ENCODE results near the gene TMEM198. TPM values are rescaled to one million over a fixed set of nuclear protein-coding genes. Genes with fewer than 3 reads are reported as not detected.
A peak's percentile ranks its signal among the peaks of the same experiment; 100 is the strongest.

TMEM198 gene
- total RNA-seq, 1 experiment from 2014 or later = 2.3 TPM

DNA sequence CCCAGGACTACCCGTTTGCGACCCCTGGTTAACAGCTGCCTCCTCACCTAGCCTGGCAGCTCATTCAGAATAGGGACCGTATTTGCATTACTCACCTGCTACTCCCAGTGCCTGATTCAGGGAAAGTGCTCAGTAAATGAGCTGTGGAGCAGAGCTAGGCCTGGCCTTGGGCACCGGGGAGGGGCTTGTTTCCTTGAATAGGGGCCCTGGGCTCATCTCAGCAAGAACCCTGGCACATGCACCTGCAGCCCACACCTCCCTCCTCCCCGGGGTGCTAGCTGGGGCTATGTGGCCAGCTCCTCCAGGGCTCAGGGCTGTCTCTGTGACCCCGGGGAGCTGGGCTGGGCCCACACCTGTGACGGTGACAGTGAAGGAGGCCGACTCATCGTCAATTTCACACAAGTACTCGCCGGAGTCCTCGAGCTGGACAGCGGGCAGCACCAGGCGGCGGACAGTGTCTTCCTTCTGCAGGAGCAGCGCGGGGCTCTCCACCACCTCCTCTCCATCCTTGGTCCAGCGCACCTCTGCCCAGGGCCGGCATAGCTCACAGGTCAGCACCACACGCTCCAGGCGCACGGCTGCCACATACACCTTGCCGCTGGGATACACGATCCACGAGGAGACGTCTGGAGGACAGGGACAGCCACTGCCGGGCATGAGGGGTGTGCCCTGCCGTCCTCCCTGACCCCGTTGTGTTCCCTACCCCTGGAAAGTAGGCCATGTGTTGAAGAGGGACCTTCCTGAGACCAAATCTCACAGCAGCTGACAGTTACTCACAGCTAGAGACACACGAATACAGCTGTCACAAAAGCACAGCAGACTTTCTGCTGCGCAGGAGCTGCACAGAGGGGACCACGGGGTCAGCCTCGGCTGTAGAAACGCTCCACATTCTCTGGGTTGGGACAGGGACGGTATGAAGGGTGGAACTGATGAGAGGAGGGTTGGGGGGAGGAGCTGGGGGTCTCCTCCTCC, 18.5 kb downstream of the TMEM198 start:
- DNase-seq (ENCODE audit: low read depth) = no peak

DNA sequence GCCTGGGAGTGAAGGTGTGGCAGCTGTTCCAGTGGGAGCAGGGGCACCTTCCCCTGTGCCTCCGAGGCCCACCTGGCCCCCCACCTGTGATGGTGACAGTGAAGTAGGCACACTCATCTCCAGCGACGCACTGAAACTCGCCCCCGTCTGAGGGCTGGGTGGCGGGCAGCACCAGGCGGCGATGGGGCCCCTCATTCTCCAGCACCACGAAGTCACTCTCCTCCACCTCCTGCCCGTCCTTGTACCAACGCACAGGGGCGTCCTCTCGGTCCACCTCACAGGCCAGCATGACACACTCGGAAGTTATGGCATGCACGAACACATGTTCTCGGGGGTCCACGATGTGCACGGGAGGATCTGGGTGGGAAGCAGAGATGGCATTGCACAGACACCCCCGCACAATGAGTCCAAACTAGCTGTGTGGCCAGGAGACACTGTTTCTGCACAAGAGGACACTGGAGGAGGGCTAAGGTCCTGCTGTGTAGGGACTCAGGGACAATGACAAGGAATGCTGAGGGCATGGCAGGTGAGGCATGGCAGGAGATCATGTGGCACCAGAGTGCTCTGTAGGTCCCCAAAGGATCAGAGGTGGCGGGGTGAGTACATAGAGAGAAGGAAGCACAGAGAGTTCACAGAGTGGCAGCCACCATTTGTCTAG, 19.6 kb downstream of the TMEM198 start:
- DNase-seq (ENCODE audit: low read depth) = no peak

DNA sequence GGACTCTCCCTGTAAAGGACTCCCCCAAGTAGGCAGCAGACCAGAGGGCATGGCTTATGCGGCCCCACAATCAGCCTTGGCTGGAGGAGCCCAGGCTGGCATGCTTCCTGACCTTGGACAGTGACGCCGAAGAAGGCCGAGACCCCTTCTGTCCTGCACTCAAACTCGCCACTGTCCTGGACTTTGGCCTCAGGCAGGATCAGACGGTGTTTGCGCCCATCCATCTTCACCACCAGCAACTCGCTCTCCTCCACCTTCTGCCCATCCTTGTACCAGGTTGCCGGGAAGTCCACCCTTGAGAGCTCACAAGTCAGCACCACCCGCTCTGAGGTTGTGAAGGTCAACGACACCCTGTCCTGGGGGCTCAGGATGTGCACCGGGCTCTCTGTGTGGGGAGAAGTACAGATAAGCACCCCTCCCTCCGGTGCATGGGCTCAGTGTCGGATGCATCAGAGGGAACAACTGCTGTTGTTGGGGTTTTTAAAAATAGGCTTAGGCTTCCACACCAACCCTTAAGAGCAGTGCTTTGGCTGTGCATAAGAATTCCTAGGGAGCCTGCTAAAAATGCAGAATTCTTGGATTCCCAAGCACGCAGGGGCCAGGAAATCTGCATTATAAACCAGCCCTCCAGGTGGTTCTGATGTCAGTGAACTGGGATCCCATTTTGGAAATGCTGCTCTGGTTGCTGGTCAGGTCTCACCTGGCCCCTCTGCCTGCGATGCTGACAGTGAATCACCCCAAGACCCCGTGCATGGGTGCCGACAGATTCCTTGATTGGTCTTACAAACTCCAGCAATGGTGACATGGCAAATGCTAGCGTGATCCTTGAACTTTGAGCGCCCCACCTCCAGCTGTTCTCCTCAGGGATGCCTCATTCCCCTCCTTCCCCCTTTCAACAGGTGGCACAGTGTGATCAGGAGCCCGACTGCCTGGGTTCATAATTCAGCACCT, 21.6 kb downstream of the TMEM198 start:
- no peak for DNase-seq (ENCODE audit: low read depth)

DNA sequence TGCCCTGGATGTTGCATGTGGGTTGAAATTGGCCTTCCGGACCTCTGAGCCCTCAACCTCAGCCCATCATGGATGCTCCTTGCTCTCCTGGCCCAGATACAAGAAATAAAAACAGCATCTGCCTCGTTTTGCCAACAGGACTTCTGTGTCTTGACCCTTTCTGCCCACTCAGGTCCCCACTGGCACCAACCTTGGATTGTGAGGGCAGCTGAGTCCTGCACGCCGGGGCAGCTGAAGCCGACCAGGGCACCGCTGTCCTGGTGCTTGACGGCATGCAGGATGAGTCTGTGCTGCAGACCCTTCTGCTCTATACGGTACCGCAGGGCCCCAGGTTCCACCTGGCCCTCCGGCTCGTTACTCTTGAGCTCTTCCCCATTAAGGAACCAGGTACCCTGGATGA, 22.8 kb downstream of the TMEM198 start:
- DNase-seq (ENCODE audit: low read depth) = no peak

DNA sequence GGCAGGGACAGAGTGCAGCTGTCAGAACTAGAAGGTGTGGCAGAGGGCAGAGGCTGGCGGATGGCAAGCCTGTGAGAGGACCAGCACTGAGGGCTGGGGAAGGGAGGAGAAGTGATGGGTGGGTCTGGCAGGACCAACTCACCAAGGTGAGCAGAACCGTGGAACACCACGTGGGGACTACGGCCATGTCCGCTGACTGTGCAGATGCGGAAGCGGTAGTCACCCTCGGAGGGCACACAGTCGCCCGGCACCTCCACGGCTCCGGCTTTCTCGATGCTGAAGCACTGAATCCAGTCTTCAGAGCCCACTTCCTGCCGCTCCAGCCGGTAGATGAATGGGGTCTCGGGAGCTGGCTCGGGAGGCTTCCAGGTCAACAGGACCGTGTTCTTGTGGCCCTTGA, 23.3 kb downstream of the TMEM198 start:
- DNase-seq (ENCODE audit: low read depth) = no peak

DNA sequence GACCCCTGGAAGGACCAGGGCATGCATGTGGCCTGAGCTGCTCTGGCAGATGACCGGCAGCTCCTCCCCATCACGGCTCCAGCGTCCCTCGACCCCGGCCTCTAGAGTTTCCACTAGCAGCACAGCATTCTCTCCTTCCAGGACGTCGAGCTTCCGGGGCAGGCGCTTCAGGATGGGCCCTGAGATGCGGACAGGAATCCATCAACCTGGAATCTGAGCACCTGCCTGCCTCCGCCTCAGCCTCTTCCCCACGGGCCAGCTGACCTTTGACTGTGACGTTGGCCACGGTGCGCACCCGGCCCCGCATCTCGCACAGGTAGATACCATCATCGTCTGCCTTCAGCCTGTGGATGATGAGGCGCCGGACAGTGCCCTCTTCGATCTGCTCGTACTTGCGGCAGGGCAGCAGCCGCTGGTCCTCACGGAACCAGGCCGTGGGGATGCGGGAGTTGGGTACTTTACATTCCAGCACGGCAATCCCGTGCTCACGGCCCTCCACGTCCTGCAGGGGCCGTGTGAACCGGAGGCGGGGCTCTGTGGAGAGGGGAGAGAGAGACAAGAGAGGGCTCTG, 24.0 kb downstream of the TMEM198 start:
- no peak for DNase-seq (ENCODE audit: low read depth)

DNA sequence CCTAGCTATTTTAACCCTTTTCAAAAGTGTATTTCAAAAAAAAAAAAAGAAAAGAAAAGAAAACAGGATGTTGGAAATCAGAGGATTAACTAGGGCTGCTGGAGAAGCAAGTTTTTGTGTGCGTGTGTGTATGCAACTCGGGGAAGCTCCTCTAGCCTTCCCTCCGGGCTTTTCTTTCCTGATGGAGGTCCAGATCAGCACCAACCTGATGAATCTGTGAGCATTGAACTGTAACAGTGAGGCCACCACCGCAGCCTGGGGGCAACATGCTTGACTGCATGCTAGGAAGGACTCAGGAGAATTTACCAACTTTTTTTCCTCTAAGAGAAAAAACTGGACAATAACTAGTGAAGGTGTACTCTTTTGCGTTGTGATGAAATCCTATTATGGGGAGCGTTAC, 25.2 kb downstream of the TMEM198 start:
- DNase-seq (ENCODE audit: low read depth) = peak; percentile 60

DNA sequence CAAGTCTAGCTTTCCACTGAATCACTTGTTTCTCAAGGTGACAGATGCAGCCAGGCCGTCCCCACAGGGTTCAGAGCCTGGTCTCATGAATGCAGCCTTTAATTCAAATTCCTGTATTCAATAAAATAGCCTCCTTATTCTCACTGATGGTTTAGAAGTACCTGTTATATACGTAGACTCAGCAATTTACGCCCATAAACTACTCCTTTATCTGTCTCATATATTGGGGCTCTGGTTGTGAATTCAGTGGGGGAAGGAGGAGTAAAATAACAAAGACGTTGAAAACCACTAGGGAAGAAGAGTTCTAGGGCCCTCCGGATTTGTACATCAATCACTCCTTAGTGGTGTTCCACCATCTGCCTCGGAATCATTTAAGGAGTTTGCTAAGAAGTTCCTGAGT, 25.8 kb downstream of the TMEM198 start:
- DNase-seq (ENCODE audit: low read depth) = no peak

DNA sequence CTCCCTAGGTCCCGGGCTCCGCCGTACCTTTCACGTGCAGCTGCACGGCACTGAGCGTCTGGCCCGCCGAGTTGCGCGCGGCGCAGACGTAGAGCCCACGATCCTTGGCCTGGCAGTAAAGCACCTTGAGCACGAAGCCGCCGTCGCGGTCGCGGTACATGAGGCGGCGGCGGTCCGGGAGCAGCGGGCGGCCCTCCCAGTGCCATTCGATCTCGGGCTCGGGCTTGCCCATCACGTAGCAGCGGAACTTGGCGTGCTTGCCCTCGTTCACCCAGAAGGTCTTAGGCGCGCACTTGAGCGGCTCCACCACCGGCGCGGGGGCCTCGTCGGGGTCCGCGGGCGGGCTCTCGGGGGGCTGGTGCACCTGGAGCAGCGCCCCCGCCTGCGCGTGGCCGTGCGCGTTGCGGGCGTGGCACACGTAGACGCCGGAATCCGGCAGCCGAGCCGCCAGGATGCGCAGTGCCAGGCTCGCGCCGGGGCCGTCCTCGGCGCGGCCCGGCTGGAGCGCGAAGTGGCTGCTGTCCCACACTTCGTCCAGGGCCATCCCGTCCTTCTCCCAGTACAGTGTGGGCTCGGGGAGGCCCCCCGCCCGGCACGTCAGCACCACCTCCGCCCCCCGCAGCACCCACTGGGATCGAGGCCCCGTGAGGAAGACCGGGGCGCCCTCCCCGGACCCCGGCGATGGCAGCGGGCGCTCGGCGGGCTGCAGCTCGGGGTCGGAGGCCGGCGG, 26.5 kb downstream of the TMEM198 start:
- peak; percentile 47 for DNase-seq (ENCODE audit: low read depth)

DNA sequence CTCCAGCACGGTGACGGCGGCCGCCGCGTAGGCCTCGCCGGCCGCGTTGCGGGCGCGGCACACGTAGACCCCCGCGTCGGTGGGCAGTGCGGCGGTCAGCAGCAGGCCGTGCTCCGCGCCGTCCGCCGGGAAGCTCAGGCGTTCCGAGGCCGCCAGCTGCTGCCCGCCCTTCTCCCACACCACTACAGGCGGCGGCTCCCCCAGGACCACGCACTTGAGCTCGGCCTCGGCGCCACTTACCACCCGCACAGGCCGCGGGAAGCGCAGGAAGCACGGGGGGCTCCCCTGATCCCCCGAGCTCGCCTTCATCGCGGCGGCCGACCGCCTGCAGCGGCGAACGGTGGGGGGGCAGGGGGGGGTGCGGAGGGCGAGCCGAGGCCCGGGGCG, 27.1 kb downstream of the TMEM198 start:
- peak; percentile 28 for DNase-seq (ENCODE audit: low read depth)

DNA sequence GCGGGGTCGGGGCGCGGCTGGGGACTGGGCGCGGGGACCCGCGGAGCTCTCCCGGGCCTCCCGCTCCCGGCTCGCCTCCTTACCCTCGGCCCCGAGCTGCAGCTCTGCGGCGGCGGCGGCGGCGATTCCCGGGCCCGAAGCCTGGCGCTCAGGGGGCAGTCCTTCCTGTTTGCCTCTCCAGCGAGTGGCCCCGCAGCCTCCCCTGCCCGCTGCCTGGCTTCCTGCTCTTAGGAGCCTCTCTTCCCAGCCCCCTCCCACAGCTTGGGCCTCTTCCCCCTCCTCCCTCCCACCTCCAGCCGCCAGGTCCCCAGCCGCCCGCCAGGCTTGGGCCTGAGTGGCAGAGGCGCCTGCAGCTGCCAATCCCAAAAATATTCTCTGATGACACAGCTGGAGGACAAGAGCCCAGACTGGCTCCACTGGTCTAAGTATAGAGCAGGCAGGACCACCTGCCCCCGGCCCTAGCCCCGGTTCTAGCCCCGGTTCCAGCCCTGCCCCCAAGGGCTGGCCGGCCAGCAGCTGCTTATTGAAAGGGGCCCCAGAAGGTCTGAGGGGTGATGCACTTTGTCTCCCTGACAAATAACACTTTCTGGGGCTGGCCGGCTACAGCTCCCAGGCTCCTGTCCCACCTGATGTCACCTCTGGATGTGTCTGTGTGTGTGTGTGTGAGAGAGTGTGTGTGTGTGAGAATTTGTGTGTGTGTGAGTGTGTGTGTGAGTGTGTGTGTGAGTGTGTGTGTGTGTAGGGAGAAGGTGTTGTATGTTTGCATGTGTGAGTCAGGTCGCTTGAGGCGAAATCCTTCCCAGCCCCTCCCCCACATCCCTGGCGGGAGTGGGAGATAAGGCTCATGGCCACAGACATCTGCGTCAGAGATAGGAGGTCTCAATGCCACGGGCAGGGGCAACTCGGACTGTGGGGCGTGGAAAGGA, 27.7 kb downstream of the TMEM198 start, which contains the start of gene OBSL1:
Gene OBSL1, minus strand, starts transcription at position 229 of the 926 bp plus-strand sequence. CDS start 307 bp downstream, outside the sequence.
- DNase-seq (ENCODE audit: low read depth) = peak; percentile 86

DNA sequence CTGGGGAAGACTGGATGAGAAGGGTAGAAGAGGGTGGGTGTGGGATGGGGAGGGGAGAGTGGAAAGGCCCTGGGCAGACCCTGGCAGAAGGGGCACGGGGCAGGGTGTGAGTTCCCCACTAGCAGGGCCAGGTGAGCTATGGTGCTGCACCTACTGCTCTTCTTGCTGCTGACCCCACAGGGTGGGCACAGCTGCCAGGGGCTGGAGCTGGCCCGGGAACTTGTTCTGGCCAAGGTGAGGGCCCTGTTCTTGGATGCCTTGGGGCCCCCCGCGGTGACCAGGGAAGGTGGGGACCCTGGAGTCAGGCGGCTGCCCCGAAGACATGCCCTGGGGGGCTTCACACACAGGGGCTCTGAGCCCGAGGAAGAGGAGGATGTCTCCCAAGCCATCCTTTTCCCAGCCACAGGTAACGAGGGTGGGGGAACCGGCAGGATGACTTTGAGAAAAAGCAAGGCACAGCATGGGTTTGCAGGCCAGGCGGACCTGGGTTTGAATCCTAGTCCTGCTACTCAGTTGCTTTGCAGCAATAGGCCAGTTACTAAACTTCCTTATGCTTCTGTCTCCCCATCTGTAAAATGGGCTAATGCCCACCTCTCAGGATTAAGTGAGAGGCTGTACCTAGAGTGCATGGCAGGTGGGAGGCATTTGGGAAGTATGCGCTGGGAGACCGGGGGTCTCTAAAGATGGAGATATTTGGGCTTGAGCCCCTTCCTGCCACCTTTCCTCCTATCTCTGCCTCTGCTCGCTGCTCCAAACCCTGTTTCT, 28.6 kb downstream of the TMEM198 start, which contains the start of gene INHA:
Gene INHA, plus strand, starts transcription at position 74 of the 765 bp plus-strand sequence. Its CDS starts 65 bp downstream, at position 139.
- no peak for DNase-seq (ENCODE audit: low read depth)

DNA sequence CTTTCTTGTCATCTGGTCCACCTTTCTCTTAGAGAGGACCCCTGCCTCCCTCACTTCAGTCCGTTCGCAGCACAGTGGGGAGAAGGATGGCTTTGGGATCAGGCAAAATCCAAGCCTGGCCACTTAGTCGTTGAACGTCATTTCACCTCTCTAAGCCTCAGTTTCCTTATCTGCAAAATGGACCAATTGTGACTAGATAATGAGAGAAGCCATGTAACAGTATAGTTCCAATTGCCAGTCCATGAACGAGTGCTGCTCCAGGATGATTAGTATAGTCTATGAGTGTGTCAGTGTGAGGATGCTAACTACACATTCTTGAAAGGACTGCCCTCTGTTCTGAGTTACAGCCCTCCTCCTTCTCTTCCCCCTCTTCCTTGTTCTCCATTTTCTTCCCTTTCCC, 29.3 kb downstream of the TMEM198 start:
- no peak for DNase-seq (ENCODE audit: low read depth)

DNA sequence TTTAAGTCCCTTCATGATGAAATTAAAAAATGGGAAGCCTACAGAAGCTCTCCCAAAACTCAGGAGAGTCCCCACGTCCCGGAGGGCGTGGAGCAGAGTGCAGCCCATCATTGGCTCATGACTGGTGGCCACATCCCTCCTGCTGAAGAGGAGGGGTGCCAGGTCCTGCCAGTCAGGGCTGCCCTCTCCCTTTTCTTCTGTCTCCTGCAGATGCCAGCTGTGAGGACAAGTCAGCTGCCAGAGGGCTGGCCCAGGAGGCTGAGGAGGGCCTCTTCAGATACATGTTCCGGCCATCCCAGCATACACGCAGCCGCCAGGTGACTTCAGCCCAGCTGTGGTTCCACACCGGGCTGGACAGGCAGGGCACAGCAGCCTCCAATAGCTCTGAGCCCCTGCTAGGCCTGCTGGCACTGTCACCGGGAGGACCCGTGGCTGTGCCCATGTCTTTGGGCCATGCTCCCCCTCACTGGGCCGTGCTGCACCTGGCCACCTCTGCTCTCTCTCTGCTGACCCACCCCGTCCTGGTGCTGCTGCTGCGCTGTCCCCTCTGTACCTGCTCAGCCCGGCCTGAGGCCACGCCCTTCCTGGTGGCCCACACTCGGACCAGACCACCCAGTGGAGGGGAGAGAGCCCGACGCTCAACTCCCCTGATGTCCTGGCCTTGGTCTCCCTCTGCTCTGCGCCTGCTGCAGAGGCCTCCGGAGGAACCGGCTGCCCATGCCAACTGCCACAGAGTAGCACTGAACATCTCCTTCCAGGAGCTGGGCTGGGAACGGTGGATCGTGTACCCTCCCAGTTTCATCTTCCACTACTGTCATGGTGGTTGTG, 30.9 kb downstream of the TMEM198 start:
- no peak for DNase-seq (ENCODE audit: low read depth)

DNA sequence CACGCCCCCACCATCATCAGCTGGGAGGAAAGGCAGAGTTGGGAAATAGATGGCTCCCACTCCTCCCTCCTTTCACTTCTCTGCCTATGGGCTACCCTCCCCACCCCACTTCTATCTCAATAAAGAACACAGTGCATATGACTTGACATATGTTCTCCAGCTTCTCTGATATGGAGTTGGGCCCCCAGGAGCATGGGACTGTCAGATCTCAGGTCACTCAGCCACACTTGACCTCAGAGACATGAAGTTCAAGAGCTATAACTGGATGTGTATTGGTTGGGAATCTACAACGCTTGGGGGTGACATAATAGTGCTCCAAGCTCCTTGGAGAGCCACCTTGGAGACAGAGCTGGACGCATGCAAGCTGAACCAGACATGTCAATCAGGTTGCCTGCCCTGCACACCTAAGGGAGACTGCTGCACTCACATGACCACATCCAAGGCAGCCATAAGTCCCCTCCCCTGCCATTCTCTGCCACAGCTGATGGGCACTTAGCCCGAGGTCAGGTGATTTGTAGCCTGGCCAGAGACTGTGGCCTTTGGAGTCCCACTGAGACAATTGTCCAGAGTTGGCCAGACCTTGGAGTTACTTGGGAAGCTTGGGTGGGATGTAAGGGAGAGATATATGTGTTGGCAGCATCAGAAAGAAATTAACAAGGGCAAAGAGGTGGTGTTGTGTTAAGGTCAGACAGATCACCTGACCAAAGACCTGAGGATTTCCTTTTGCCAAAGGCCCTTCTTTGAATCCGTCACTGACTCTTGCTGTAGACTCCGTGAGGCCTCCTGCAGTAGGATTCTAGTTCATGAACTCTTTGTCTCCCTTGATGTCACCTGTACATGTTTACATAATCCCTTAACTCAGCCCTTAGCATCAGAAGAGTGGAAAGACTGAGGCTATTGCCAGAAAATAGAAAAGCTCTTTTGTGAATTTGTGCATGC, 32.0 kb downstream of the TMEM198 start:
- DNase-seq (ENCODE audit: low read depth) = no peak

DNA sequence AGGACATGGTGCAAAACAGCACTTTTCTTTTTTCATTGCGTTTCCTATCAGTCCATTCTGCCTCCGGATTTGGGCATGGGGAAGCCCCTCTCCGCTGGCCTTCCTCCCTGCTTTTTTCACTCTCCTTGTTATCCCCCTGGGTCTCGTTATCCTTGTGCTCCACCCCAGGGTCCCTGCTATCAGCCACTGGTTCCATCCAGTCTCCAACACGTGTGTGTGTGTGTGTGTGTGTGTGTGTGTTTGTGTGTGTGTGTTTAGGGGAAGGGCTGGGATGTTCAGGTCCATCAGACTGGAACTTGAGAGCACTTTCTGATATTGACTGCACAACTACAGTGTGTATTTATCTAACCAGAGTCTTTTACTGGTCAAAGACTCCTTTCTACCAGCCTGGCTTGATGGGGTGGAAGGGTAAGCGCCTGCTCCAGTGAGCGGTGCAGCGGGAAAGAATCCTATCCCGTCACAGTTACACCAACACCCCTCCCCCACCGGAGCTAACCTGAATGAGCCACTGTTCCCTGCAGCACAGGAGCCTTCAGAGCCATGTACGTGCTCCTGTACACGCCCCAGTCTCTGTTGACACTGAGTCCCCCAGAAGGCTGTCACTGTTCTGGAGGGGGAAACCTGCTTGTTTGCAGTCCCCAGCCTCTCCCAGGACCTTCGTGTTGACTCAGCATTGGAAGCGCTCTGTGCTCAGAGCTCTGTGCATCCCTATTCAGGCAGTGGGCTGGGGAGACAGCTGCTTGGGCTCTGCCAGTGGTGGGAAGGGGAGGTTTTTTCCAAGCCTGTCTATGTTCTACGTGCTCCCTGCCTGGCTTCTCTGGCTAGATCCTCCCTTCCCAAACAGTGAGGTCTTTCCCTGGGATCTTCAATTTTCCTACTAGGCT, 32.9 kb downstream of the TMEM198 start:
- DNase-seq (ENCODE audit: low read depth) = peak; percentile 35

Measured in RPMI7951 (cell line).